Smooth muscle cell (in vitro differentiated cells): ENCODE data around the gene NAA80. TPM values are rescaled to one million over a fixed set of nuclear protein-coding genes. Genes with fewer than 3 reads are reported as not detected.

ENCODE experiments used
- DNase-seq: peaks from one replicate; lab custom pipeline; 2025; ENCODE audit not compliant: unreplicated experiment; lab: John Stamatoyannopoulos, UW
- H2AFZ ChIP-seq: fragments of 200-600 bp; sonication (generic); 2 replicates; pipeline ENCODE4 v1.6.0; 2016; ENCODE audit warnings: antibody characterized with exemption, low read depth, mild to moderate bottlenecking
- H3F3A ChIP-seq: fragments of 200-600 bp; sonication (generic); 2 replicates; pipeline ENCODE4 v1.6.0; 2017; ENCODE audit warnings: antibody characterized with exemption, low read depth
- H3K27ac ChIP-seq: fragments of 200-600 bp; sonication (generic); 2 replicates; pipeline ENCODE4 v1.5.1; 2016; ENCODE audit warnings: low read depth, mild to moderate bottlenecking
- H3K27me3 ChIP-seq: fragments of 200-600 bp; sonication (generic); 2 replicates; pipeline ENCODE4 v1.6.1; 2016; ENCODE audit warnings: low read depth, mild to moderate bottlenecking
- H3K36me3 ChIP-seq: fragments of 200-600 bp; sonication (generic); 2 replicates; pipeline ENCODE4 v1.5.1; 2016; ENCODE audit warnings: low read depth
- H3K4me1 ChIP-seq: fragments of 200-600 bp; sonication (generic); 2 replicates; pipeline ENCODE4 v1.5.1; 2016; ENCODE audit warnings: low read depth
- H3K4me2 ChIP-seq: fragments of 200-600 bp; sonication (generic); 2 replicates; pipeline ENCODE4 v1.6.0; 2016; ENCODE audit warnings: mild to moderate bottlenecking
- H3K4me3 ChIP-seq: fragments of 200-600 bp; sonication (generic); 2 replicates; pipeline ENCODE4 v1.5.1; 2016; ENCODE audit warnings: mild to moderate bottlenecking
- H3K79me2 ChIP-seq: fragments of 200-600 bp; sonication (generic); 2 replicates; pipeline ENCODE4 v1.6.0; 2016; ENCODE audit warnings: low read depth, mild to moderate bottlenecking
- H3K9ac ChIP-seq: fragments of 200-600 bp; sonication (generic); 2 replicates; pipeline ENCODE4 v1.6.0; 2016; ENCODE audit warnings: low read depth
- H3K9me3 ChIP-seq: fragments of 200-600 bp; sonication (generic); replicated peaks from 2 replicates; pipeline ENCODE4 v1.5.1; 2016; ENCODE audit warnings: low read depth
- H4K20me1 ChIP-seq: fragments of 200-600 bp; sonication (generic); 2 replicates; pipeline ENCODE4 v1.6.0; 2016; ENCODE audit warnings: low read depth
- CTCF ChIP-seq: fragments of 200-600 bp; sonication (generic); IDR thresholded peaks from 2 replicates; pipeline ENCODE4 v1.5.1; 2017; ENCODE audit warnings: borderline replicate concordance, mild to moderate bottlenecking, antibody characterized with exemption; ENCODE audit not compliant: insufficient read depth, poor library complexity, severe bottlenecking
- WGBS: methylation state at CpG from one replicate; pipeline ENCODE4 v1.1.7; 2016; ENCODE audit warnings: low lambda C conversion rate; 5-methylcytosine and 5-hydroxymethylcytosine counted together
- polyA plus RNA-seq: library from polyadenylated mRNA; unstranded; fragments of >200 nt; fragmentation: Nextera tagmentation; extraction: Ambion mirVana; gene quantifications from 2 replicates; pipeline ENCODE4 v1.2.1, GENCODE V29; 2016
- total RNA-seq: library from RNA; depleted of rRNA; stranded (reverse); fragments of >200 nt; gene quantifications from 2 replicates; pipeline ENCODE4 v1.2.3, GENCODE V29; 2014

The NAA80 gene
- total and polyA plus RNA-seq, 2 experiments from 2014 or later = 13.0 to 21.9 TPM

- WGBS = 65% methylated on average over 3 of the region's 3 CpGs
- H3K4me1 ChIP-seq = peaks cover 23% of the 10 kb centered on the region
These were observed 50.8 kb downstream of the NAA80 start for GRCh38 chr3:50248387-50248786.

GRCh38 chr3:50246517-50246954 is 52.7 kb downstream of the NAA80 start:
- no peak for TF ChIP-seq CTCF
- Histone ChIP-seq H3K9me3 (no peaks in the 10 kb centered on the region), H2AFZ (no peak overlapping the region), H3K4me1 (peaks cover 39% of the 10 kb centered on the region), H4K20me1 (peaks cover 79% of the 10 kb centered on the region), H3K36me3 (no peaks in the 10 kb centered on the region), H3K27me3 (no peaks in the 10 kb centered on the region), H3K4me2 (peak overlapping the region; percentile 86), H3K9ac (peak overlapping the region; percentile 74), H3K4me3 (peak overlapping the region; percentile 42), H3F3A (peaks cover 23% of the 10 kb centered on the region), H3K79me2 (peaks cover 93% of the 10 kb centered on the region), H3K27ac (peak overlapping the region; percentile 93)
- peak; percentile 65 for DNase-seq
- WGBS = 18% methylated on average over 9 of the region's 10 CpGs

More at GRCh38 chr3:50248387-50248786, 50.8 kb downstream of the NAA80 start:
- Histone ChIP-seq H3K36me3 (no peaks in the 10 kb centered on the region), H3K4me2 (peak overlapping the region; percentile 18), H3K4me3 (no peak overlapping the region), H3F3A (peaks cover 18% of the 10 kb centered on the region), H3K9me3 (no peaks in the 10 kb centered on the region), H3K27me3 (no peaks in the 10 kb centered on the region), H3K27ac (peak overlapping the region; percentile 93), H4K20me1 (peaks cover 78% of the 10 kb centered on the region), H2AFZ (no peak overlapping the region), H3K79me2 (peaks cover 92% of the 10 kb centered on the region), H3K9ac (no peak overlapping the region)
- TF ChIP-seq CTCF = no peak
- DNase-seq = no peak

Other genes with a start within 250 kb of the NAA80 start
- gene RBM5, start 210.5 kb downstream of the NAA80 start, total RNA-seq = 151 and 177 TPM in 2 replicates
- gene RBM5, start 210.5 kb downstream of the NAA80 start, polyA plus RNA-seq = 56.0 and 67.6 TPM in 2 replicates
- gene SEMA3F, start 144.1 kb downstream of the NAA80 start, total RNA-seq = 16.9 and 25.0 TPM in 2 replicates
- 9.2 and 17.8 TPM in 2 replicates for gene SEMA3F, start 144.1 kb downstream of the NAA80 start, polyA plus RNA-seq
- gene GNAT1, start 107.8 kb downstream of the NAA80 start, total RNA-seq = not detected in 2 replicates
- gene GNAT1, start 107.8 kb downstream of the NAA80 start, polyA plus RNA-seq = 0.24 TPM in 1 of 2 replicates, not detected in the other
- gene SLC38A3, start 94.1 kb downstream of the NAA80 start, total RNA-seq = 0.58 and 3.9 TPM in 2 replicates
- 3.5 and 4.2 TPM in 2 replicates for gene SLC38A3, start 94.1 kb downstream of the NAA80 start, polyA plus RNA-seq
- gene GNAI2, start 63.2 kb downstream of the NAA80 start, total RNA-seq = 209 and 230 TPM in 2 replicates
- gene GNAI2, start 63.2 kb downstream of the NAA80 start, polyA plus RNA-seq = 454 and 466 TPM in 2 replicates
- 26.8 and 48.3 TPM in 2 replicates for gene SEMA3B, start 30.3 kb downstream of the NAA80 start, total RNA-seq
- gene SEMA3B, start 30.3 kb downstream of the NAA80 start, polyA plus RNA-seq = 26.3 and 70.7 TPM in 2 replicates
- gene LSMEM2, start 20.3 kb downstream of the NAA80 start, total RNA-seq = 0.09 and 0.18 TPM in 2 replicates
- gene LSMEM2, start 20.3 kb downstream of the NAA80 start, polyA plus RNA-seq = 0.87 TPM in 1 of 2 replicates, not detected in the other
- 19.9 and 20.8 TPM in 2 replicates for gene IFRD2, start 7.0 kb downstream of the NAA80 start, total RNA-seq
- 59.3 and 62.6 TPM in 2 replicates for gene IFRD2, start 7.0 kb downstream of the NAA80 start, polyA plus RNA-seq
- gene HYAL3, start within 50 bp of the NAA80 start, total RNA-seq = 1.6 and 2.5 TPM in 2 replicates
- 3.7 and 6.7 TPM in 2 replicates for gene HYAL3, start within 50 bp of the NAA80 start, polyA plus RNA-seq
- gene HYAL1, start 4.2 kb upstream of the NAA80 start, total RNA-seq = 0.54 and 1.0 TPM in 2 replicates
- gene HYAL1, start 4.2 kb upstream of the NAA80 start, polyA plus RNA-seq = 1.4 TPM in 1 of 2 replicates, not detected in the other
- gene HYAL2, start 23.3 kb upstream of the NAA80 start, total RNA-seq = 74.7 and 88.0 TPM in 2 replicates
- 72.8 and 83.3 TPM in 2 replicates for gene HYAL2, start 23.3 kb upstream of the NAA80 start, polyA plus RNA-seq
- 25.1 and 28.8 TPM in 2 replicates for gene TUSC2, start 28.8 kb upstream of the NAA80 start, total RNA-seq
- 53.4 and 57.5 TPM in 2 replicates for gene TUSC2, start 28.8 kb upstream of the NAA80 start, polyA plus RNA-seq
- gene RASSF1, start 41.4 kb upstream of the NAA80 start, total RNA-seq = 25.3 and 27.6 TPM in 2 replicates
- 58.5 and 62.2 TPM in 2 replicates for gene RASSF1, start 41.4 kb upstream of the NAA80 start, polyA plus RNA-seq
- gene ZMYND10, start 46.3 kb upstream of the NAA80 start, total RNA-seq = 0.27 and 1.4 TPM in 2 replicates
- gene ZMYND10, start 46.3 kb upstream of the NAA80 start, polyA plus RNA-seq = 0.21 and 1.7 TPM in 2 replicates
- gene NPRL2, start 51.4 kb upstream of the NAA80 start, total RNA-seq = 18.0 and 25.1 TPM in 2 replicates
- gene NPRL2, start 51.4 kb upstream of the NAA80 start, polyA plus RNA-seq = 29.3 and 39.7 TPM in 2 replicates
- 15.1 and 21.6 TPM in 2 replicates for gene CYB561D2, start 51.5 kb upstream of the NAA80 start, total RNA-seq
- 22.6 and 30.7 TPM in 2 replicates for gene CYB561D2, start 51.5 kb upstream of the NAA80 start, polyA plus RNA-seq
- 33.6 and 42.7 TPM in 2 replicates for gene TMEM115, start 60.1 kb upstream of the NAA80 start, total RNA-seq
- gene TMEM115, start 60.1 kb upstream of the NAA80 start, polyA plus RNA-seq = 53.2 and 56.6 TPM in 2 replicates
- 0.27 and 0.31 TPM in 2 replicates for gene CACNA2D2, start 204.2 kb upstream of the NAA80 start, total RNA-seq
- 0.51 and 0.58 TPM in 2 replicates for gene CACNA2D2, start 204.2 kb upstream of the NAA80 start, polyA plus RNA-seq